IMR-90 (cell line): ENCODE measurements around the gene LHFPL3. TPM values are rescaled to one million over a fixed set of nuclear protein-coding genes. Genes with fewer than 3 reads are reported as not detected.

Experiments used
- ATAC-seq: fragments of 200-7000 bp; cut with Tn5 transposase; 2 replicates; pipeline ENCODE4 v1.9.1; 2020; ENCODE audit warnings: low read depth, mild to moderate bottlenecking, moderate library complexity
- BruUV-seq: library from RNA; stranded (reverse); fragments of 400-500 nt; replicated peaks from 2 replicates; lab custom pipeline; 2021; lab: Mats Ljungman, UMichigan
- CTCF ChIA-PET: fragments of 300-600 bp; formaldehyde crosslinking; extraction: SDS; loops from one replicate; lab custom pipeline; 2021; ENCODE audit warnings: antibody characterized with exemption; lab: Yijun Ruan, JAX
- POLR2A ChIA-PET: fragments of 300-600 bp; sonication (Branson Sonifier 250); formaldehyde crosslinking; loops from one replicate; lab custom pipeline; 2022; ENCODE audit warnings: antibody characterized with exemption; ENCODE audit not compliant: unreplicated experiment; lab: Charles Lee
- DNase-seq: peaks from one replicate; pipeline ENCODE4 v3.0.0; 2013
- H2AFZ ChIP-seq: replicated peaks from 2 replicates; pipeline ENCODE3; 2013; ENCODE audit warnings: low read length, mild to moderate bottlenecking; ENCODE audit not compliant: poor library complexity
- H2AK5ac ChIP-seq: 2 replicates; pipeline ENCODE4 v1.6.1; 2013; ENCODE audit warnings: low read depth, low read length, inconsistent platforms
- H2AK9ac ChIP-seq: replicated peaks from 2 replicates; pipeline ENCODE3; 2013; ENCODE audit warnings: mild to moderate bottlenecking, low read depth, low read length, moderate library complexity; ENCODE audit not compliant: poor library complexity
- H2BK120ac ChIP-seq: 2 replicates; pipeline ENCODE4 v1.6.1; 2013; ENCODE audit warnings: low read depth, low read length, inconsistent platforms
- H2BK15ac ChIP-seq: 3 replicates; pipeline ENCODE4 v1.6.1; 2013; ENCODE audit warnings: low read depth, low read length, inconsistent platforms
- H2BK20ac ChIP-seq: 2 replicates; pipeline ENCODE4 v1.6.1; 2013; ENCODE audit warnings: low read depth, mild to moderate bottlenecking, inconsistent platforms, low read length, moderate library complexity
- H2BK5ac ChIP-seq: 2 replicates; pipeline ENCODE4 v1.6.1; 2013; ENCODE audit warnings: mild to moderate bottlenecking, low read depth, low read length, inconsistent platforms; ENCODE audit not compliant: poor library complexity, severe bottlenecking
- H3K14ac ChIP-seq: replicated peaks from 2 replicates; pipeline ENCODE4 v1.6.1; 2013; ENCODE audit warnings: low read depth, low read length, inconsistent platforms
- H3K18ac ChIP-seq: 2 replicates; pipeline ENCODE4 v1.6.1; 2013; ENCODE audit warnings: low read depth, low read length, control low read depth
- H3K23ac ChIP-seq: 2 replicates; pipeline ENCODE4 v1.6.1; 2013; ENCODE audit warnings: low read depth, low read length, inconsistent platforms
- H3K27ac ChIP-seq: 2 replicates; pipeline ENCODE4 v1.5.1; 2013; ENCODE audit warnings: mild to moderate bottlenecking, control low read depth, low read length; ENCODE audit not compliant: insufficient read depth
- H3K27me3 ChIP-seq: 2 replicates; pipeline ENCODE4 v1.6.1; 2013; ENCODE audit warnings: low read length; ENCODE audit not compliant: control insufficient read depth, insufficient read depth
- H3K36me3 ChIP-seq: 2 replicates; pipeline ENCODE4 v1.6.1; 2013; ENCODE audit warnings: low read length, mixed read lengths; ENCODE audit not compliant: control insufficient read depth, insufficient read depth
- H3K4ac ChIP-seq: 2 replicates; pipeline ENCODE4 v1.6.1; 2013; ENCODE audit warnings: low read depth, low read length, inconsistent platforms
- H3K4me1 ChIP-seq: 2 replicates; pipeline ENCODE4 v1.6.1; 2013; ENCODE audit warnings: low read length, mixed read lengths; ENCODE audit not compliant: control insufficient read depth, insufficient read depth
- H3K4me2 ChIP-seq: 2 replicates; pipeline ENCODE4 v1.6.1; 2013; ENCODE audit warnings: low read depth, mild to moderate bottlenecking, control low read depth, low read length, moderate library complexity
- H3K4me3 ChIP-seq: 2 replicates; pipeline ENCODE4 v1.5.1; 2013; ENCODE audit warnings: low read depth, mild to moderate bottlenecking, control low read depth, low read length, moderate library complexity; ENCODE audit not compliant: insufficient read depth
- H3K56ac ChIP-seq: 2 replicates; pipeline ENCODE4 v1.6.1; 2013; ENCODE audit warnings: low read length, inconsistent platforms; ENCODE audit not compliant: insufficient read depth; ENCODE audit errors: extremely low read depth
- H3K79me1 ChIP-seq, 2 experiments: 2 replicates each; pipeline ENCODE4 v1.6.1; 2013; ENCODE audit warnings: low read length in 2 of 2, inconsistent platforms in 1 of 2, low read depth in 1 of 2
- H3K9ac ChIP-seq: 2 replicates; pipeline ENCODE4 v1.6.1; 2013; ENCODE audit warnings: low read depth, low read length, control low read depth
- H3K9me1 ChIP-seq: 2 replicates; pipeline ENCODE4 v1.6.1; 2013; ENCODE audit warnings: low read length, inconsistent platforms; ENCODE audit not compliant: insufficient read depth
- H3K9me3 ChIP-seq: 2 replicates; pipeline ENCODE4 v1.6.1; 2013; ENCODE audit warnings: low read length; ENCODE audit not compliant: control insufficient read depth, insufficient read depth
- H4K20me1 ChIP-seq: 2 replicates; pipeline ENCODE4 v1.6.1; 2013; ENCODE audit warnings: low read length, inconsistent platforms; ENCODE audit not compliant: insufficient read depth
- H4K5ac ChIP-seq: 2 replicates; pipeline ENCODE4 v1.6.1; 2013; ENCODE audit warnings: mild to moderate bottlenecking, low read depth, low read length, control low read depth
- H4K8ac ChIP-seq, 2 experiments: 2 replicates each; pipeline ENCODE4 v1.6.1; 2013; ENCODE audit warnings: low read depth in 2 of 2, low read length in 2 of 2, control low read depth in 1 of 2, inconsistent platforms in 1 of 2
- H4K91ac ChIP-seq: 2 replicates; pipeline ENCODE4 v1.6.1; 2013; ENCODE audit warnings: low read depth, low read length, inconsistent platforms; ENCODE audit not compliant: insufficient read depth
- BHLHE40 ChIP-seq: fragments of 150-350 bp; IDR thresholded peaks from 2 replicates; pipeline ENCODE4 v1.6.1; 2016; ENCODE audit warnings: mild to moderate bottlenecking, low read depth, low read length
- CEBPB ChIP-seq: IDR thresholded peaks from 2 replicates; pipeline ENCODE4 v1.6.1; 2012; ENCODE audit warnings: low read depth, low read length, improper control_type of control experiment
- CHD1 ChIP-seq: IDR thresholded peaks from 2 replicates; pipeline ENCODE4 v1.6.1; 2012; ENCODE audit warnings: low read depth, low read length, improper control_type of control experiment
- CTCF ChIP-seq: conservative IDR thresholded peaks from 2 replicates; pipeline ENCODE4 v1.5.1; 2012; ENCODE audit warnings: mild to moderate bottlenecking, low read depth, low read length, improper control_type of control experiment
- ELK1 ChIP-seq: fragments of 150-350 bp; IDR thresholded peaks from 2 replicates; pipeline ENCODE4 v1.6.1; 2016; ENCODE audit warnings: low read depth, mild to moderate bottlenecking, low read length, moderate library complexity, borderline replicate concordance
- FOS ChIP-seq: fragments of 150-350 bp; IDR thresholded peaks from 2 replicates; pipeline ENCODE4 v1.6.1; 2016; ENCODE audit warnings: low read depth, low read length
- MAFK ChIP-seq: IDR thresholded peaks from 2 replicates; pipeline ENCODE4 v1.6.1; 2012; ENCODE audit warnings: low read depth, low read length, improper control_type of control experiment
- MXI1 ChIP-seq: IDR thresholded peaks from 2 replicates; pipeline ENCODE4 v1.6.1; 2012; ENCODE audit warnings: low read depth, mild to moderate bottlenecking, low read length, moderate library complexity, borderline replicate concordance
- POLR2A ChIP-seq: IDR thresholded peaks from 2 replicates; pipeline ENCODE4 v1.6.1; 2012; ENCODE audit warnings: mild to moderate bottlenecking, low read depth, low read length
- RAD21 ChIP-seq: IDR thresholded peaks from 2 replicates; pipeline ENCODE4 v1.6.1; 2012; ENCODE audit warnings: low read length, improper control_type of control experiment
- RCOR1 ChIP-seq: IDR thresholded peaks from 2 replicates; pipeline ENCODE4 v1.6.1; 2012; ENCODE audit warnings: mild to moderate bottlenecking, low read length, improper control_type of control experiment; ENCODE audit not compliant: insufficient replicate concordance
- RFX5 ChIP-seq: IDR thresholded peaks from 2 replicates; pipeline ENCODE4 v1.8.0; 2012; ENCODE audit warnings: low read depth, mild to moderate bottlenecking, low read length, moderate library complexity
- SMC3 ChIP-seq: fragments of 150-350 bp; IDR thresholded peaks from 2 replicates; pipeline ENCODE4 v1.6.1; 2016; ENCODE audit warnings: low read depth, mild to moderate bottlenecking, antibody characterized with exemption, low read length, moderate library complexity
- USF2 ChIP-seq: fragments of 150-350 bp; IDR thresholded peaks from 2 replicates; pipeline ENCODE4 v1.6.1; 2017; ENCODE audit warnings: mild to moderate bottlenecking, antibody characterized with exemption, low read length, low read depth
- whole genome bisulfite sequencing, 2 experiments: methylation state at CpG; one replicate each; pipeline versions ENCODE4 v1.1.5 to v1.1.7; 2013; ENCODE audit warnings: missing lambda C conversion rate in 2 of 2; ENCODE audit not compliant: insufficient read length in 1 of 2; ENCODE audit errors: extremely low coverage in 2 of 2; 5-methylcytosine and 5-hydroxymethylcytosine counted together
- dilution Hi-C: fragments of 300-500 bp; cut with HindIII; formaldehyde crosslinking; loops from one replicate; pipeline ENCODE4 v1.14.3; 2018; ENCODE audit warnings: low sequenced_read_pairs; ENCODE audit not compliant: unreplicated experiment
- in situ Hi-C: fragments of 300-500 bp; cut with MboI; formaldehyde crosslinking; loops from 3 replicates; pipeline ENCODE4 v1.14.3; 2019; ENCODE audit warnings: low sequenced_read_pairs, inconsistent platforms, mixed read lengths
- intact Hi-C: fragments of 100-400 bp; cut with micrococcal nuclease; formaldehyde crosslinking; loops from 2 replicates; pipeline ENCODE4 v1.10.0; 2022
- polyA plus RNA-seq, 3 experiments: library from polyadenylated mRNA; depleted of rRNA; stranded (reverse); fragments of >200 nt; gene quantifications; 2 replicates each; pipeline ENCODE4 v1.2.3, GENCODE V29; 2012; ENCODE audit warnings: low replicate concordance in 1 of 3
- total RNA-seq: library from RNA; depleted of rRNA; stranded (reverse); fragments of >200 nt; gene quantifications from 2 replicates; pipeline ENCODE4 v1.2.3, GENCODE V29; 2012

LHFPL3 gene
- total and polyA plus RNA-seq, 2 of the 4 experiments (the other 2 are of a cell fraction): not detected

DNA sequence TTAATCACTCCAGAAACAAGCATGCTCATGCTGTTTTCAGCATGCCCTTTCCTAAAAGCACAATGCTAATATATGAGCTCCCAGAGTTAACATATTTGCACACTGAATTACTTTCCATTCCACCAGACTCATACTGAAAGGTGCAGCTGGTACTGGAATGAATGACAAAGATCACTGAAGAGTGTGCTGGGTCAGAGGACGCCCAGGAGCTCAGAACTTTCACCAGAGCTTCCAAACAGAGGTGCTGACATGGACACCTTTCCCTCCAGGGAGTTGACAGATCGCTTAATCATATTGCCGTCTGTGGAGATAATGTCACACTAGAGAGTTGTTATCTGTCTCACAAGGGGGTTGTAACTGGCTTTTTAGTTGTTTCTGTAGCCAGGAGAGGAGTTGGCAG, 292.9 kb downstream of the LHFPL3 start:
- Histone ChIP-seq H3K4me3 (no peak overlapping the region), H4K20me1 (no peaks in the 10 kb centered on the region), H3K9ac (no peak overlapping the region), H3K4me1 (no peaks in the 10 kb centered on the region), H4K91ac (no peak overlapping the region), H3K79me1 (no peaks in the 10 kb centered on the region), H3K14ac (no peak overlapping the region), H3K23ac (no peak overlapping the region), H2AFZ (no peak overlapping the region), H3K56ac (no peak overlapping the region), H3K9me3 (peaks cover 4% of the 10 kb centered on the region; the same call in 1 of the 2 replicates), H2BK120ac (no peak overlapping the region), H4K5ac (no peak overlapping the region), H3K4me2 (no peak overlapping the region), H3K27ac (no peak overlapping the region), H2BK15ac (no peak overlapping the region), H3K4ac (no peak overlapping the region), H2AK9ac (no peak overlapping the region), H2BK5ac (no peak overlapping the region), H2AK5ac (no peak overlapping the region), H3K27me3 (no peaks in the 10 kb centered on the region), H2BK20ac (no peak overlapping the region), H3K18ac (no peak overlapping the region), H3K9me1 (no peaks in the 10 kb centered on the region), H4K8ac (no peak overlapping the region), H3K36me3 (no peaks in the 10 kb centered on the region)
- DNase-seq (no peak), ATAC-seq (no peak)
- no TSS peak for BruUV-seq
- TF ChIP-seq RCOR1 (no peak), MXI1 (no peak), POLR2A (no peak), RFX5 (no peak), CEBPB (no peak), CTCF (no peak), RAD21 (no peak), USF2 (no peak), CHD1 (no peak), ELK1 (no peak), BHLHE40 (no peak), SMC3 (no peak), FOS (no peak), MAFK (no peak)
- ChIA-PET POLR2A (no interaction called here), CTCF (no interaction called here)
- intact Hi-C loops: no loop called here
- in situ Hi-C loops: no loop called here
- 0% methylated on average over 1 of the region's 3 CpGs; no CpG with 5 or more reads in 1 of the 2 experiments for WGBS, 2 experiments
- dilution Hi-C loops: no loop called here
